Ovary (tissue), 3 donors: Measurements from ENCODE around the gene PRRT2.

Experiments used
- CTCF ChIP-seq, 3 donors: fragments of 450-650 bp in 2 of 3; fragments of 200-600 bp in 1 of 3; IDR thresholded peaks; one replicate each; pipeline versions ENCODE4 v1.5.1 to v1.8.0; 2016 to 2022; ENCODE audit warnings: antibody characterized with exemption in 3 of 3, mild to moderate bottlenecking in 1 of 3
- POLR2A ChIP-seq: fragments of 450-650 bp; IDR thresholded peaks from one replicate; pipeline ENCODE4 v1.6.1; 2017; ENCODE audit warnings: antibody characterized with exemption, mild to moderate bottlenecking, moderate library complexity
- donor health status: DM: no; HTN: no; CAD: no.

- TF ChIP-seq POLR2A (no peak), CTCF (IDR thresholded peaks at IDR 0.05) (no peak)
Observed at GRCh38 chr16:29837841-29838240, 25.8 kb downstream of the PRRT2 start.
